ENCODE data around the gene SNRNP70.

The SNRNP70 gene

DNA sequence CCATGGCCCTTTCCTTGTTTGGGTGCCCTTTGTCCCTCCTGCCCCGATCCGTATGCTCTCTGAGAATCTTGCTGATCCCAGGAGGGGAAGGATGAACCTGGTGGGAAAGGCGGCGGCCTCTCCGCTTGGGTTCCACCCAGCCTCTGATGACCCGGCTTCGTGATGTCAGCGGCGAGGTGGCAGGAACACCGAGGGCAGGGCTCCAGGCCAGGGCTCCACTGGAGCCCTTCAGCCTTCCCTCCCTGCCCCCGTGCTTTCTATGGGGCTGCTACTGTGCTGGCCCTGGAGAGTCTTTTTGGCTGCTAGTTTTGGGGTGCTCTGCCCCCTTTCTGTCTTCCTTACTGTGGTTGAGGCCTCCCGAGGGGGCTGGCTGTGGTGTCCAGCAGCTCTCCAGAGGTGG is 17.1 kb downstream of the SNRNP70 start:
- no peak for DNase-seq

DNA sequence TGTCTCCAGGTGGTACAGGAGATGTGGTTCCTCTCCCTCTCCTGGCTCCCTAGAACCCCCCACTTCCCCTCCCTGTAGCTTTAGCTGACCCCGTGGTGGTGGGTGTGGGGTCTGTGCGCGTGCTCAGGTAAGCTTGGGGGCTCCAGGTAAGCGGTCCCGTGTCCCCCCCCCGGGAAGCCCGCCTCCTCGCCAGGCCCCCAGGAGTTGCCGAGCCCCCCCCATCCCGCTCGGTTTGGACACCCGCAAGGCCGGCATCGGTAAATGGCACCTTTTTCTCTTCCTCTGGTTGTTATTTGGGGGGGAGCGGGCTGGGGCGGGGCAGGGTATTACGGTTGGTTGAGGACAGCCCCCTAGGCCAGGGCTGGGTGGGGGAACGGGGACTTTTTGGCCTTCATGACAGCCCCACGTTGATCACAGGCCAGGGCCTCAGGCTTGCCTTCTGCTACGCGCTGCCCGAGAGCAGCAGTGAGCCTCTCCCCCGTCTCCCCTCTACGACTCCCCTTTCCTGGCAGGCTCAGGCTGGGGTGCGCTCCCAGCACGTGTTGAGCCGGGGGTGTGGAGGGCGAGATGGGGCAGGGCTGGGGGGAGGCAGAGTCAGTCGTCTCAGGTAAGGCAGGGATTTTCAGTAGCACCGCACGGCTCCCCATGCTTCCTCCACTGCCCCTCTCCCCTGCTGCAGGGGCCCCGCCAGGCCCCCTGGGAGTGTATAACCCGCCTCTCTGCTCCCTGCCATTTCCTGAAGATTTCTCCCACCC is 18.3 kb downstream of the SNRNP70 start:
- no peak for DNase-seq

DNA sequence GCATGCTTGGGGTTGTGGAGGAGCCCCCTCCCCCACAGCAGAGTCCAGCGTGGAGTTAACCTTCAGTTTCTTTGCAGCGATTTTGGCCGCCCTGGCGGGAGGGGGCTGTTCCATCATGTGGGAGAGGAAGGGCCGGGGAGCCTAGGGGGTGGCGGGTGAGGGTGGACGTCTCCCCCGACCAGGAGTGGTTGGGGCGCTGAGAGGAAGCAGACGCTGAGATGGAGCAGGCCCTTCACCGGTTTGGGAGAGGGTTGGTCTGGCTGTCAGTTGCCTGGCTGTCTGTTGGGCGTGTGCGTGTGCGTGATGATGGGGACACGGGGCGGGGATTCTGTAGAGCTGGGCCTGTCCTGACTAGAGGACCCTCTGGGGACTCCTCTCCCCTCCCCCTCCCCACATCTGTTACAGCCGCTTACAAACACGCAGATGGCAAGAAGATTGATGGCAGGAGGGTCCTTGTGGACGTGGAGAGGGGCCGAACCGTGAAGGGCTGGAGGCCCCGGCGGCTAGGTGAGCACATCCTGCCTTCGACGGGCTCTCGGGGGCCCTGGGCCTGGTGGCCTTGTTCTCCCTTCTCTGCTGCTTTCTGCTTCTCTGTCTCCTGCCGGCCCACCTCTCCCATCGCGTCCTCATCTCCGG is 19.1 kb downstream of the SNRNP70 start:
- no peak for DNase-seq

DNA sequence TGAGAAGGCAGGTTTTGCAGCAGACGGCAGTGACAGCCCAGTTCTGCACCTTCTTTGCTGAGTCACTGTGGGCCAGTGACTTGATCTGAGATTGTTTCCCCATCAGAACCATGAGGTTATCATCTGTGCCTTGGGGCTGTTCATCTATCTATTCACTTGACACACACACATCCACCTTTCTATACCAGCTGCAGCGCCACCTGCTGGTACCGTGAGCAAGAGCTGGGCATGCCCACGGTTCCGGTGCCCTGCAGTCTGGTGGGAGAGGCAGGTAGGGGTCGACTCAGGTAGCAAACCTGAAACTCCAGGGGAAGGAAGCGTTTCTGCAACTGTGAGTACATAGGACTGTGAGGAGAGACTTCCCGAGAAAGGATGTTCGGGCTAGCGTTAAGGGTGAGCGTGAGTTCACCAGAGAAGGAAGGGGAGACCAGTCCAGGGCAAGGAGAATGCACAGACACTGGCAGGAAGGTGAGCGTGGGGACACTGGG is 21.4 kb downstream of the SNRNP70 start:
- peak; percentile 33 for DNase-seq

DNA sequence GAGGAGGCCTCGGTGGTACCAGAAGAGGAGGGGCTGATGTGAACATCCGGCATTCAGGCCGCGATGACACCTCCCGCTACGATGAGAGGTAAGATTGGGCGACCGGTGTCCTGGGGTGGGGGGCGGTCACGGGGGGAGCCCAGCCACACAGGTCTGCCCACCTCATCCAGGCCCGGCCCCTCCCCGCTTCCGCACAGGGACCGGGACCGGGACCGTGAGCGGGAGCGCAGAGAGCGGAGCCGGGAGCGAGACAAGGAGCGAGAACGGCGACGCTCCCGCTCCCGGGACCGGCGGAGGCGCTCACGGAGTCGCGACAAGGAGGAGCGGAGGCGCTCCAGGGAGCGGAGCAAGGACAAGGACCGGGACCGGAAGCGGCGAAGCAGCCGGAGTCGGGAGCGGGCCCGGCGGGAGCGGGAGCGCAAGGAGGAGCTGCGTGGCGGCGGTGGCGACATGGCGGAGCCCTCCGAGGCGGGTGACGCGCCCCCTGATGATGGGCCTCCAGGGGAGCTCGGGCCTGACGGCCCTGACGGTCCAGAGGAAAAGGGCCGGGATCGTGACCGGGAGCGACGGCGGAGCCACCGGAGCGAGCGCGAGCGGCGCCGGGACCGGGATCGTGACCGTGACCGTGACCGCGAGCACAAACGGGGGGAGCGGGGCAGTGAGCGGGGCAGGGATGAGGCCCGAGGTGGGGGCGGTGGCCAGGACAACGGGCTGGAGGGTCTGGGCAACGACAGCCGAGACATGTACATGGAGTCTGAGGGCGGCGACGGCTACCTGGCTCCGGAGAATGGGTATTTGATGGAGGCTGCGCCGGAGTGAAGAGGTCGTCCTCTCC is 22.6 kb downstream of the SNRNP70 start:
- no peak for DNase-seq

DNA sequence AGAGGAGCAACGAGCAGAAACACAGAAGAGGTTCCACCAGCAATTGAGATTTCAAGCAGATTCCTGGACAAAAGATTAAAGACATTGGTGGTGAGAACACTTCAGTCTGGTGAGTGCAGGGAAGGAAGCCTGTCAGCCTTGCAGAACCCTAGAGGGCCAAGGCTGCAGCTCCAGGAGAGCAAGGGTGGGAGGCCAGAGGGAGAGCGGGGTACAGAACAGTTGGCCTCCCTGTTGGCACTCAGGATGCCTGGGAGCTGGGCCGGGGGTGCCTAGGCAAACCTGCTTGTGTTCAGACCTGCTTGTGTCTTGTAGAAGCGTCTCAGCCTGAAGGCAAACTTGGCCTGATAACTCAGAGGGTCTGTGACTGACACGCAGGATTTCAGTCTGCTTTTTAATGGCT is 23.8 kb downstream of the SNRNP70 start:
- no peak for DNase-seq

DNA sequence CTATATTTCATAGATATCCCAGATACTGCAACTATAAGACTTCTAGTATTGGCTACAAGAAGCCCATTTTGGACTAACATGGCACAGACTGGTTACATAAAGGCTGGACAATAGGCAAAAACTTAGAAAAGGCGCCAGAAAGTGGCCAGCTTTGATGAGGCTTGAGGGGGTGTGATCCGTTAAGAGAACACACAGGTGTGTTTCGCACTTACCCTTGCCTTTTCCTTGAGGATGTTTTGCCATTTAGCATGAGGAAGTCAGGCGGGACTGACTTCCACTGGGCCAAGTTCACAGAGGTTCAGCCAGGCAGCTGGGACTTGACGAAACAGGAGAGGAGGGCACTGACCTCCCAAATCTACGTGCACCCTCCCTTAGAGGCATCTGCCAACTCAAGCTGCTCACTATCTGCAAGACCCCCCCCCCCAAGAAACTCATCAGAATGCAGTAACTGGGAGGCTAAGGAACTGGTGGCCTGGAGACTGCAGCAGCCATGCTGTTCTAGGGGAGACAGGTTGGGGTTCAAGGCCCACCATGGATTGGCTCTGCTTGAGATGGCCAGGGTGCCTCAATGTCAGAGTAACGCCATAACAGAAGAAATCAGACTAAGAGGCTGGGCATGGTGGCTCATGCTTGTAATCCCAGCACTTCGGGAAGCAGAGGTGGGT is 24.4 kb downstream of the SNRNP70 start:
- no peak for DNase-seq

DNA sequence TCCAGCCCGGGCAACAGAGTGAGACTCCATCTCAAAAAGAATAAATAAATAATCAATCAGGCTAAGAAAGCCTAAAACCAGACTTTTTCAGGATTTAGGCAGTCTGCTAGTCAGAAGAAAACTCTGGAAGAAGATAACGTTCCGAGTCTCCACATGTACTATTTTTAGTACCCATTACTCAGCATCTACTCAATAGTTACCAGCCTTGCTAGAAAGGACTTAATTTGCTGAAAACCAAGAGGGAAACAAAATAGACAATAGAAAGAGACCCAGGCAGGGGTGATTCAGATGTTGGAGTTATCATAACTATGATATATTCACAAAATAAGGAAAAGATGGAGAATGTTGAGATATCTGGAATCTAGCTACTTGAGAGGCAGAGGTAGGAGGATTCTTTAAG is 25.3 kb downstream of the SNRNP70 start:
- peak; percentile 33 for DNase-seq

DNA sequence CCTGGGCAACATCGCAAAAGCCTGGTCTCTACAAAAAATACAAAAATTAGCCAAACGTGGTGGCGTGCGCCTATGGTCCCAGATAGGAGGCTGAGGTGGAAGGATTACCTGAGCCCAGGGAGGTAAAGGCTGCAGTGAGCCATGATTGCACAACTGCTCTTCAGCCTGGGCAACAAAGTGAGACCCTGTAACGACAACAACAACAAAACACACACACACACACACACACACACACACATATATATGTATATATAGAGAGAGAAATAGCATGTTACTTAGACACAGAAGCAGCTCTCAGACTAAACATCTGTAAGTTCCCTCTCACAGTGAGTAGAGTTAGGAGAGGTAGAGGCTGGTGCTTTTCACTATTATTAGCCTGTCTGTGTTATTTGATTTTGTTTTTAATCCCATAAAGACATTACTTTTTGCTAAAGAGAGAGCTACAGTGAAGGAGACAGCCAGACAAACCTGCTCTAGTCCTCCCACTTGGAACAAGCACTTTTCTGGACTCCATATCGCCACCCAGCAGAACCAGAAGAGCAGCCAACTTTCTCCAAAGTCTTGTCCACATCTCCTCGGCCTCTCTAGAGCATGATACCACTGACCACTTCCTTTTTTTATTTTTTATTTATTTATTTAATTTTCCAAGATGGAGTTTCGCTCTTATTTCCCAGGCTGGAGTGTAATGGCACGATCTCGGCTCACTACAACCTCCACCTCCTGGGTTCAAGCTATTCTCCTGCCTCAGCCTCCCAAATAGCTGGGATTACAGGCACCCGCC is 26.2 kb downstream of the SNRNP70 start:
- DNase-seq: no peak

DNA sequence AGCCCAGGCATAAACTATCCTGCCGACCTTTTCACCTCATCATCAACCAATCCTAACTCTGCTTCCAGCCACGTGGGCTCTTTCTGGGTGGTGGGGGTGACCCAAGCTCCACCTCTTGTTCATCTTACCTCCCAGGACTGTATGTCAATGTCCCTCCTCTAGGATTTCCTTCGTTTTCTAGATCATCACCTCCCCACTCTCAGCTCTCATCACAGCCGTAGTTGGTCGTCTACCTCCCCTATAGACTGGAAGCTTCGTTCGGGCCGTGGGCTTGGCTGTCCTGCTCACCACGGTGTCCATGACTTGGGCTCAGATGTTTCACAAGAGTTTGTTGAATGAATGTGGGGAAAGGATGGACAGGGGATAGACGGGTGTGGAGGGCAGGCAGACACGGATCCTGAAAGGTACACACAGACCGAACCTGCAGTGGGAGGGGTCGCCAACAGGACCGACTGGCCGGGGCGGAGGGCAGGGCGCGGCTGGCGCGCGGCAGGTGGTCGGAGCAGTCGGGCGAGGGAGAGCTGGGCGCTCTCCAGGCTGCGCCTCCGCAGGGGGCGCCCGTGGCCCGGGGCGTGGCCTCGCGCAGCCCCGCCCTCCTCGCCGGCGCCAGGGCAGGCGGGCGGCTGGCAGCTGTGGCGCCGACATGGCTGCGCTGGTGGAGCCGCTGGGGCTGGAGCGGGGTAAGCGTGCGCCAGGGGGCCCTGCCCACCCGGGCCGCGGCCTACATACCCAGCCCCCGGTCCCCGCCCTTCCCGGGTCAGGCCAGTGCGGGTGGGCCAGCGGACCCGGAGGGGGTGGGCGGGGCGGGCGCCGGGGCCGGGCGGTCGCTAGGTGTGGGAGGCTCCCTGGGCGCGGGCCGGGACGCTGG is 28.7 kb downstream of the SNRNP70 start, which contains the start of gene LIN7B:
TSS of gene LIN7B (plus strand) at position 609 of the 868 bp plus-strand sequence. CDS start at position 644, 35 bp downstream.
- DNase-seq: peak; percentile 48

DNA sequence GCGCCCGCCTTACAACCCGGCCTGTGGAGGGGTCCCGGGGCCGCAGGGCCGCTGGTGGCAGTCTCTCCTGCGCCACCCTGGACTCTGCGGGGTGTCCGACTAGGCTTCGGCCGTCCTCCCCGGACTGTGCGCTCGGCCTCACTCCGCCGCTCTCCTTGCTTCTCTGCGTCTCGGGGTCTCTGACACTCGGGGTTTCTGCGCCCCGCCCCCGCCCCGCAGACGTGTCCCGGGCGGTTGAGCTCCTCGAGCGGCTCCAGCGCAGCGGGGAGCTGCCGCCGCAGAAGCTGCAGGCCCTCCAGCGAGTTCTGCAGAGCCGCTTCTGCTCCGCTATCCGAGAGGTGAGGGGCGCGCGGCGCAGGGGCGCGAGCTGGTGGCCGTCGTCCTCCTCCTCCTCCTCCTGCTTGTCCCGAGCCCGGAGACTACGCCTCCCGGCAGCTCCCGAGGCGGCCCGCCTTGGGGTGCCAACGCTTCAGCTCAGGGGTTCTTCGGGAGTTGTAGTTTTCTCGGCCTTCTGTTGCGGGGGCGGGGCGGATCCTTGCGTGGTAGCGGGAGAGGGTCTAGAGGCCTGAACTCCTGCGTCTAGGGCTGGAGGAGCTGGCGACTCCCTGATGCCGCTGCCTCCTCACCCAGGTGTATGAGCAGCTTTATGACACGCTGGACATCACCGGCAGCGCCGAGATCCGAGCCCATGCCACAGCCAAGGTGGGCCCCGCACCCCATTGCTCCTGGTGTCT is 29.5 kb downstream of the SNRNP70 start:
- DNase-seq: peak; percentile 47

DNA sequence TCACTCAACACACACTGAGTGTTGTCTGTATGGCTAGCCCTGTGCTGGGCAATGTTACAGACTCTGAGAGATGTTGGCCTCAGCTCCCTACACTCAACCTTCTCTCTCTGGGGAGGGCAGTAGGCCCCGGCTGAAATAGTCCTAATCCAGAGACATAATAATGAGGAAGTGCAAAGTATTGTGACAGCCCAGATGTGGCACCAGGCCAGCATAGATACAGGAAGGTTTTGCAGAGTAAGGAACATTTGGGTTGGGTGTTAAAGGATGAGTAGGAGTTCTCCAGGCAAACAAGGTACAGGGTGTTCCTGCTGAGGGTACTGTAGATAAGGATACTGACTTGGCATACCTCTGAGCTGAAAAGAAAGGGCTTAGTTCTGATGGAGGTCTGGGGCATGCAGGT is 31.3 kb downstream of the SNRNP70 start:
- DNase-seq: no peak

DNA sequence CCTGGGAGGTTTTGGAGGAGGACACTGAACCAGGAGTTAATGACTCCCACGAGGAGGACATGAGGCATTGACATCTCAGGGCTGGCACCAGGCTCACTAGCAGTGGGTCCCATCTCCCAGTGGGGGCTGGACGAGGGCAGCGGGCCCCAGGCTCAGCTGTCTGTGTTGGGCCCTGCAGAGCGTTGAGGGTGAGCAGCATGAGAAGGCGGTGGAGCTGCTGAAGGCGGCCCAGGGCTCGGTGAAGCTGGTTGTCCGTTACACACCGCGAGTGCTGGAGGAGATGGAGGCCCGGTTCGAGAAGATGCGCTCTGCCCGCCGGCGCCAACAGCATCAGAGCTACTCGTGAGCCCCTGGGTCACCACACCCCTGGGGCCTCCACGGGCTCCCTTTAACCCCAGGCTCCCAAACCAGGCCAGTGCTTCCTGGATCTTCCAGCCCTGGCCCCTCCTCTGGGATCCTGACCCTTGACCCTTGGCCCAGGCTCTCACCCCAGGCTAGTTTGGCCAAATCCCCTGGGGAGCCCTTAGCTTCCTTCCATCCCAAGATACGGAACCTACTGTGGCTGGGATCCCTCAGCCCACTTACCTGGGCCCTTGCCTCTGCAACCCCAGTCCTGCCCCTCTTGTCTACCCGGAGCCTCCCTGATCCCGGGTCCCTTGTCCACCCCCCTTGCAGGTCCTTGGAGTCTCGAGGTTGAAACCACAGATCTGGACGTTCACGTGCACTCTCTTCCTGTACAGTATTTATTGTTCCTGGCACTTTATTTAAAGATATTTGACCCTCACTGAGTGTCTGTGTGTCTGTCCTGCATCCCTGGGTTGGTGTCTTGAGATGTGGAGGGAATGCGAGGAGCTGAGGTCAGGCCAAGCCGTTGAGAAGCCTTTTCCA is 32.7 kb downstream of the SNRNP70 start:
- DNase-seq: no peak

DNA sequence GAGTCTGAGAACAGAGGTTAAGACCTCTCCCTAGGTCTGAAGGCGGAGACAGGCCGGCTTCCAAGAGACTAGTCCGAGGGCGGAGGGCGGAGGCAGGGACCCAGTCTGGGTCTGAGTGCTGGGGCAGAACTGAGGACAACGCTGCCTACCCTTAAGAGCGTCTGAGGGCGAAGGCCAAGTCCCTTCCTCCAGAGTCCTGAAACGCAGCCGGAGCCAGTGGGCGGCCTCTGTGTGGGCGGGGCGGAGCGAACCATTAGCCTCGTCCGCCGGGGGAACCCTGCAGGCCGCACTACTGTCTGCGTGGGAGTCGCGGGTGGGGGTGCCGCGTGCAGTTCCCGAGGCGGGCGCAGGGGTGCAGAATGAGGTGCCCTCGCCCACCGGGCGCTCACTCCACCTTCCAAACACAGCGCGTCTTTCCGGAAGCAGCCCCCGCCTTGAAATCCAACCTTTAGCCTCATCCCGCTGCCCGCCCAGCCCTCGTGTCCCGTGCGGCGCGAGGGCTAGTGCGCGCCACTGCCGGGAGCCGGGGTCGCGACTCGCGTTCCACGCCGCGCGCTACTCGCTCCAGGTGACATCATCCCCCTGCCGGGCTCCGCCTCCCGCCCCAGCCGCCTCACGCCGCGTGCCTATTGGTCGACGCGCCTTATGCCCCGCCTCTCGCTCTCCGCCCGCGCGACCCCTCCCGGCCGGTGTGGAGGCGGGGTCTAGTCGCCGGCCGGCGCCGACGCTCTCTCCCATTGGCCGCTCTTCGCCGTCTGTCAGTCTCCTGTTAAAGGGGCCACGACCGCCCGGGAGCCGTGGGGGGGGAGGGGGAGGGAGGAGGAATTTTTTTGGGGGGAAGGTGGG is 33.5 kb downstream of the SNRNP70 start, which contains the start of gene C19orf73:
TSS of gene C19orf73 (minus strand) at position 579 of the 846 bp plus-strand sequence. CDS start at position 458, 121 bp downstream.
- DNase-seq: peak; percentile 92

DNA sequence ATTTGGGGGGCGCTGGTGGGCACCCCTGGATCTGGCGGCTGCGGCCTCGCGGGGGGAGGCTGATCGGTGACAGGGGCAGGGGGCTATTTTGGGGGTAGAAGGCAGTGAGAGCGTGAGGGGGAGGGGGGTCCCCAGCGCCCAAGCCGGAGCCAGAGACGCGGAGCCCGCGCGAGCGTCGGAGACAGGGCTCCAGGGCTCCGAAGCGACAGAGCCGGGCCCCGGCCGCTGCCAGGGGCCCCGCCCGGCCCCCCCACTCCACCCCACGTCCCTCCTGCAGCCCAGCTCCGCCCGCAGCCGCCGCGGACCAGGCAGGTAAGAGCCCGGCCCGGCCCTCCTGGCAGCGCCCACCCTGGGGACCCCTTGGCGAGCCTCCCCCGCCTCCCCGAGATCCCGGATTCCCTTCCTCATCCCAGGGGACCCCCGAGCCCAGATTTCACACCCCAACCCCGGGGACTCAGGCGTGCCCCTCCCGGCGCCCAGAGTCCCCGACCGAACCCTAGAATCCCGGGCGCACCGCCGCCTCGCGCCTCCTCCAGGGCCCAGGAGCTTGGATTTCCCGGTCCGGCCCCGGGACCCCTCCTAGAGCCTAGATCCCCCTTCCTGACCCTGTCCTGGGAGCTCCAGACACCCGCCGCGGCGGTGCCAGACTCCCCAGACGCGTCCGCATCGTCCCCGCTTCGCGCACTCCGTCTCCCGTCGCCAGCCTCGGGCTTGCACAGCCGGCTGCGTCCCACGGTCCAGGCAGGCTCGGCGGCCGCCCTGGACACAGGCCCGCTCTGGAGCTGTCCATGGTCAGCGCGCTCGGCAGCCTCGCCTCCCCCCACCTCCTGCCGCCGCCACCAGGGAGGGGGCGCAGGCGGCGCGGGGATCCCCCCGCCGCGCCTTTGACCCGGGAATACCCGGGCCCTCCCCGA is 34.4 kb downstream of the SNRNP70 start, which contains the start of gene PPFIA3:
TSS of gene PPFIA3 (plus strand) at position 134 of the 914 bp plus-strand sequence. CDS start 8,330 bp downstream, outside the sequence.
- DNase-seq: peak; percentile 38

DNA sequence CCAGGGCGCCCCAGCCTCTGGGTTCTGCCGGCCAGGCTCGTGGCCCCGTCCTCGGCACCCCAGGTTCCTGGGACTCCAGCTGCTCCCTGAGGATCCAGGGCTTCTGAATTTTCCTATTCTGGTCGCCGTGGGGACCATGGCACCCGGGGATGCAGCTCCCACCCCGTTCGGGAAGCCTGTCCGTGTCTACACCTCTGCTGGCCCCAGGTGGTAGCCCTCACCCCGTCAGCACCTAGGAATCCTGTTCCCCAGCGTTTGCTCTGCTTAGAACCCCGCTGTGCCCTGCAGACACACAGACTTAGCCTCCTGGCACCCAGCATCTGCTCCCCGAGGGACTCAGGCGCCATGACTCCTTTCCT is 35.1 kb downstream of the SNRNP70 start:
- DNase-seq: no peak

DNA sequence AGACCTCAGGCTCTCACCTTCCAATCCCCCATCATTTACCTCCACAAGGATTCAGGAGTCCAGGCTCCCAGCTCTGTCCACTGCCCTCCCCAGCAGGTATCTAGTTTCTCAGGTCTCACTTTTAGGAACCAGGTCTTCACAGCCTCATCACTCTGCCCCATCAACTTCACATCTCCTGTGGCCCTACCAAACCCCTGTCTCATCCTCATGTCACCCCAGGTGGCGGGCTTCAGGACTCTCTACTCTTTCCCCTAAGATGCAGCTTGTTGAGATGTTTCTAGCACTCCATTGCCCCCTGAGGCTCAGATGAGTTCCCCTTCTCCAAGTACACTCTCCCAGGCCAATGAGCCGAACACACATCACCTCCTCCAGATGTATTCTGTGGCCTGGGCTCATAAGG is 35.6 kb downstream of the SNRNP70 start:
- DNase-seq: no peak

Measured in fibroblast of upper back skin (primary cell).